ENCODE results near the gene MASP2. TPM values are rescaled to one million over a fixed set of nuclear protein-coding genes. Genes with fewer than 3 reads are reported as not detected.
"Not testable (repeated sequence)": the region's sequence is repeated elsewhere in the genome, so short reads cannot be mapped to it uniquely, and the experiment has no call there.

The MASP2 gene
- total and polyA plus RNA-seq, 9 of the 15 experiments (the other 6 are each of a cell fraction or from before 2014, with no cell fraction given) = 0.01 to 0.23 (median 0.06) TPM; not detected in 3

- H4K20me1 ChIP-seq (replicated peaks; ENCODE audit: control insufficient read depth, insufficient read depth, low read length); BruUV-seq (replicated peaks); H3K27ac ChIP-seq (ENCODE audit: extremely low read depth, low read depth, low read length); H3K9me3 ChIP-seq (replicated peaks; ENCODE audit: control insufficient read depth, insufficient read depth, low read depth, low read length); DNase-seq (ENCODE audit: extremely low read depth in 1 of 4, low spot score in 3 of 4); H3K9me1 ChIP-seq (ENCODE audit: control insufficient read depth, insufficient read depth, low read length); H3K79me2 ChIP-seq (ENCODE audit: control insufficient read depth, insufficient read depth, low read length); H2AFZ ChIP-seq (ENCODE audit: low read depth, low read length); H3K4me3 ChIP-seq; H3K4me1 ChIP-seq (replicated peaks in 1 of 2; ENCODE audit: control insufficient read depth in 2 of 2, insufficient read depth in 2 of 2, low read length in 2 of 2); FAIRE-seq; in situ Hi-C loops (cut with MboI); ATAC-seq; H3K9ac ChIP-seq (ENCODE audit: insufficient read depth in 1 of 2, low read depth in 2 of 2, low read length in 2 of 2); H3K36me3 ChIP-seq (ENCODE audit: control insufficient read depth, insufficient read depth, low read length); H3K4me2 ChIP-seq (ENCODE audit: insufficient read depth, low read length): not testable (repeated sequence)
- TF ChIP-seq KLF13 (tag; IDR thresholded peaks at IDR 0.05; ENCODE audit: borderline replicate concordance, low read depth) (0 out of 2 replicates have a peak, but pooled peaks have one; percentile 9), KDM1A (IDR thresholded peaks at IDR 0.05) (0 out of 4 replicates have a peak, but pooled peaks of 1 of the 2 experiments have one; percentile 24), MAFG (tag; conservative IDR thresholded peaks at IDR 0.05) (peak; percentile 69), MAFK (IDR thresholded peaks at IDR 0.05; ENCODE audit: low read length) (0 out of 2 replicates have a peak, but pooled peaks have one; percentile 21), C11orf30 (IDR thresholded peaks at IDR 0.05; ENCODE audit: low read depth) (peak; percentile 76), PKNOX1 (IDR thresholded peaks at IDR 0.05) (peak; percentile 46; the same call in 1 of the 2 replicates), LCOR (CRISPR knock-in tag; IDR thresholded peaks at IDR 0.05) (0 out of 2 replicates have a peak, but pooled peaks have one; percentile 61), ATF7 (IDR thresholded peaks at IDR 0.05) (peak; percentile 13; the same call in 1 of the 2 replicates), ZNF316 (IDR thresholded peaks at IDR 0.05) (peak; percentile 89)
- CTCF ChIA-PET (ENCODE audit: low intra/inter-chr PET ratio) = interaction anchor here (0.7 to 2.6 kb wide), 5 partner anchors 23 to 608 kb away, joined by 3 to 20 read pairs (median 6); no protein-coding TSS in a partner anchor
- 28% methylated on average over 18 of the region's 18 CpGs for WGBS (ENCODE audit: insufficient coverage, low coverage, missing lambda C conversion rate)
- intact Hi-C loops (cut with micrococcal nuclease) = loop anchor here (1.0 to 10.0 kb wide), 5 partner anchors 195 to 688 kb away; no protein-coding TSS in a partner anchor
- H3K27me3 ChIP-seq (ENCODE audit: control insufficient read depth in 2 of 2, insufficient read depth in 2 of 2, low read length in 2 of 2) = peaks cover 8 to 20% of the 10 kb centered on the region in 2 experiments
- POLR2A ChIA-PET = interaction anchor here (0.6 to 2.0 kb wide), 16 partner anchors 9 to 737 kb away, joined by 3 to 6 read pairs (median 4); partner anchors contain the start of genes EXOSC10, FBXO6, MASP2 and TARDBP
These were observed 9.9 kb downstream of the MASP2 start for GRCh38 chr1:11037019-11037739.
